ENCODE measurements around the gene RALY.

GRCh38 chr20:34024723-34025351 lies 31.1 kb downstream of the RALY start:
- TF ChIP-seq POLR2A (IDR thresholded peaks at IDR 0.05), result no peak
- no peak for TF ChIP-seq CTCF (IDR thresholded peaks at IDR 0.05)
- TF ChIP-seq POLR2AphosphoS5 (IDR thresholded peaks at IDR 0.05), result no peak
- no peak for TF ChIP-seq EP300 (IDR thresholded peaks at IDR 0.05)

Data from suprapubic skin (tissue), 4 donors.